Ovary (tissue), 3 donors: ENCODE measurements around the gene ITGB1BP1.

Source experiments
- EP300 ChIP-seq: sonication (generic); formaldehyde crosslinking; IDR thresholded peaks from one replicate; pipeline ENCODE4 v1.6.1; 2017; ENCODE audit warnings: antibody characterized with exemption
- POLR2A ChIP-seq: fragments of 450-650 bp; IDR thresholded peaks from one replicate; pipeline ENCODE4 v1.6.1; 2017; ENCODE audit warnings: antibody characterized with exemption, mild to moderate bottlenecking, moderate library complexity
- TF ChIP-seq, protein P1 (sequence below), 3 donors: fragments of 450-650 bp in 2 of 3; fragments of 200-600 bp in 1 of 3; IDR thresholded peaks; one replicate each; pipeline versions ENCODE4 v1.5.1 to v1.8.0; 2016 to 2022; ENCODE audit warnings: antibody characterized with exemption in 3 of 3, mild to moderate bottlenecking in 1 of 3
- donor health status: DM: no; HTN: no; CAD: no.

DNA sequence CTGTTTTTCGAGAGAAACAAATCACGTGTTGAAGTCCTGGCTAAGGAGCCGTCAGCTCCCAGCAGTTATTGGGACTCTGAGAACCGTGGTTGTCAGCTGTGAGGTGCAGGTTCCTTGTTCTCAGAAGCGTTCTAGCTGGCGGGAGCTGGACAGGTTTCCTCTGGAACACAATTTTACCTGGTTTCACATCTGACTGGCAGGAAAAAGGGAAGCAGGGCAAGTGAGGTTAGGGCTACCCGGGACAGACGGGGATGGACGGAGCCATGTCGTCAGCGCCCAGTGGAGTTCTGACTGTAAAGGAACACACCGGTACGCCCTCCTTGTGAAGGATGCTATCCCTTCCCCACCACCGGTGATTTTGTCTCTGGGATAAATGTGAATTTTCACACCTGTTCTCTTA, 26.1 kb downstream of the ITGB1BP1 start:
- no peak for TF ChIP-seq POLR2A
- TF ChIP-seq, protein P1, sequence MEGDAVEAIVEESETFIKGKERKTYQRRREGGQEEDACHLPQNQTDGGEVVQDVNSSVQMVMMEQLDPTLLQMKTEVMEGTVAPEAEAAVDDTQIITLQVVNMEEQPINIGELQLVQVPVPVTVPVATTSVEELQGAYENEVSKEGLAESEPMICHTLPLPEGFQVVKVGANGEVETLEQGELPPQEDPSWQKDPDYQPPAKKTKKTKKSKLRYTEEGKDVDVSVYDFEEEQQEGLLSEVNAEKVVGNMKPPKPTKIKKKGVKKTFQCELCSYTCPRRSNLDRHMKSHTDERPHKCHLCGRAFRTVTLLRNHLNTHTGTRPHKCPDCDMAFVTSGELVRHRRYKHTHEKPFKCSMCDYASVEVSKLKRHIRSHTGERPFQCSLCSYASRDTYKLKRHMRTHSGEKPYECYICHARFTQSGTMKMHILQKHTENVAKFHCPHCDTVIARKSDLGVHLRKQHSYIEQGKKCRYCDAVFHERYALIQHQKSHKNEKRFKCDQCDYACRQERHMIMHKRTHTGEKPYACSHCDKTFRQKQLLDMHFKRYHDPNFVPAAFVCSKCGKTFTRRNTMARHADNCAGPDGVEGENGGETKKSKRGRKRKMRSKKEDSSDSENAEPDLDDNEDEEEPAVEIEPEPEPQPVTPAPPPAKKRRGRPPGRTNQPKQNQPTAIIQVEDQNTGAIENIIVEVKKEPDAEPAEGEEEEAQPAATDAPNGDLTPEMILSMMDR (IDR thresholded peaks at IDR 0.05): no peak
- TF ChIP-seq EP300: no peak
